HEK293 (cell line): ENCODE measurements around the gene HEATR3.

ENCODE experiments used
- EGR2 ChIP-seq: fragments of 450-650 bp; formaldehyde crosslinking; IDR thresholded peaks from 2 replicates; pipeline ENCODE4 v1.5.1; 2016; ENCODE audit warnings: low read depth, missing biosample characterization, missing genetic modification characterization
- HOXA7 ChIP-seq: sonication (generic); formaldehyde crosslinking; IDR thresholded peaks from 2 replicates; pipeline ENCODE4 v1.8.1; 2022; ENCODE audit warnings: missing genetic modification reagents, borderline replicate concordance
- KLF1 ChIP-seq: fragments of 450-650 bp; formaldehyde crosslinking; IDR thresholded peaks from 2 replicates; pipeline ENCODE4 v1.5.1; 2016; ENCODE audit warnings: missing biosample characterization, missing genetic modification characterization
- KLF7 ChIP-seq: fragments of 450-650 bp; formaldehyde crosslinking; IDR thresholded peaks from 2 replicates; pipeline ENCODE4 v1.5.1; 2016; ENCODE audit warnings: missing biosample characterization, missing genetic modification characterization, borderline replicate concordance
- KLF8 ChIP-seq: fragments of 450-650 bp; formaldehyde crosslinking; IDR thresholded peaks from 2 replicates; pipeline ENCODE4 v1.5.1; 2016; ENCODE audit warnings: missing biosample characterization, missing genetic modification characterization
- KLF9 ChIP-seq: fragments of 450-650 bp; formaldehyde crosslinking; IDR thresholded peaks from 2 replicates; pipeline ENCODE4 v1.5.1; 2016; ENCODE audit warnings: missing biosample characterization, missing genetic modification characterization, low read depth
- MZF1 ChIP-seq: fragments of 450-650 bp; formaldehyde crosslinking; IDR thresholded peaks from 2 replicates; pipeline ENCODE4 v1.5.1; 2017; ENCODE audit warnings: missing biosample characterization, missing genetic modification characterization, borderline replicate concordance
- PATZ1 ChIP-seq: fragments of 450-650 bp; formaldehyde crosslinking; IDR thresholded peaks from 2 replicates; pipeline ENCODE4 v1.5.1; 2016; ENCODE audit warnings: missing biosample characterization, missing genetic modification characterization
- PRDM10 ChIP-seq: fragments of 450-650 bp; formaldehyde crosslinking; IDR thresholded peaks from 2 replicates; pipeline ENCODE4 v1.5.1; 2016; ENCODE audit warnings: missing biosample characterization, missing genetic modification characterization
- SP3 ChIP-seq: fragments of 450-650 bp; formaldehyde crosslinking; IDR thresholded peaks from 2 replicates; pipeline ENCODE4 v1.5.1; 2016; ENCODE audit warnings: missing biosample characterization, missing genetic modification characterization
- WT1 ChIP-seq: fragments of 450-650 bp; formaldehyde crosslinking; IDR thresholded peaks from 2 replicates; pipeline ENCODE4 v1.5.1; 2016; ENCODE audit warnings: missing biosample characterization, missing genetic modification characterization
- ZBTB7A ChIP-seq: fragments of 450-650 bp; formaldehyde crosslinking; IDR thresholded peaks from 2 replicates; pipeline ENCODE4 v1.5.1; 2016; ENCODE audit warnings: low read depth, missing biosample characterization, missing genetic modification characterization
- ZFP37 ChIP-seq: fragments of 450-650 bp; formaldehyde crosslinking; IDR thresholded peaks from 2 replicates; pipeline ENCODE4 v1.5.1; 2016; ENCODE audit warnings: missing biosample characterization, missing genetic modification characterization
- ZNF155 ChIP-seq: fragments of 450-650 bp; formaldehyde crosslinking; IDR thresholded peaks from 2 replicates; pipeline ENCODE4 v1.5.1; 2016; ENCODE audit warnings: missing biosample characterization, missing genetic modification characterization
- ZNF169 ChIP-seq: fragments of 450-650 bp; formaldehyde crosslinking; IDR thresholded peaks from 2 replicates; pipeline ENCODE4 v1.5.1; 2016; ENCODE audit warnings: missing biosample characterization, missing genetic modification characterization
- ZNF211 ChIP-seq: fragments of 450-650 bp; formaldehyde crosslinking; IDR thresholded peaks from 2 replicates; pipeline ENCODE4 v1.5.1; 2016; ENCODE audit warnings: low read depth, missing biosample characterization, missing genetic modification characterization
- ZNF223 ChIP-seq: fragments of 450-650 bp; formaldehyde crosslinking; IDR thresholded peaks from 2 replicates; pipeline ENCODE4 v1.5.1; 2016; ENCODE audit warnings: missing biosample characterization, missing genetic modification characterization
- ZNF311 ChIP-seq: fragments of 450-650 bp; formaldehyde crosslinking; IDR thresholded peaks from 2 replicates; pipeline ENCODE4 v1.5.1; 2017; ENCODE audit warnings: missing biosample characterization, missing genetic modification characterization, borderline replicate concordance
- ZNF366 ChIP-seq: fragments of 450-650 bp; formaldehyde crosslinking; conservative IDR thresholded peaks from 2 replicates; pipeline ENCODE4 v1.5.1; 2016; ENCODE audit warnings: missing biosample characterization, missing genetic modification characterization
- ZNF426 ChIP-seq: fragments of 450-650 bp; formaldehyde crosslinking; IDR thresholded peaks from 2 replicates; pipeline ENCODE4 v1.5.1; 2017; ENCODE audit warnings: missing biosample characterization, missing genetic modification characterization, mild to moderate bottlenecking, inconsistent platforms, moderate library complexity
- ZNF580 ChIP-seq: fragments of 450-650 bp; formaldehyde crosslinking; IDR thresholded peaks from 2 replicates; pipeline ENCODE4 v1.5.1; 2016; ENCODE audit warnings: missing biosample characterization, missing genetic modification characterization
- ZNF610 ChIP-seq: fragments of 450-650 bp; formaldehyde crosslinking; IDR thresholded peaks from 2 replicates; pipeline ENCODE4 v1.5.1; 2016; ENCODE audit warnings: missing biosample characterization, missing genetic modification characterization, borderline replicate concordance
- ZNF843 ChIP-seq: fragments of 450-650 bp; formaldehyde crosslinking; IDR thresholded peaks from 2 replicates; pipeline ENCODE4 v1.5.1; 2016; ENCODE audit warnings: missing biosample characterization, missing genetic modification characterization
- ZSCAN16 ChIP-seq: fragments of 450-650 bp; formaldehyde crosslinking; IDR thresholded peaks from 2 replicates; pipeline ENCODE4 v1.5.1; 2016; ENCODE audit warnings: missing biosample characterization, missing genetic modification characterization
- ZSCAN18 ChIP-seq: fragments of 450-650 bp; formaldehyde crosslinking; IDR thresholded peaks from 2 replicates; pipeline ENCODE4 v1.5.1; 2016; ENCODE audit warnings: missing biosample characterization, missing genetic modification characterization
- ZSCAN4 ChIP-seq: fragments of 450-650 bp; formaldehyde crosslinking; IDR thresholded peaks from 2 replicates; pipeline ENCODE4 v1.5.1; 2017; ENCODE audit warnings: missing biosample characterization, missing genetic modification characterization
- TF ChIP-seq, protein P1 (sequence below): fragments of 450-650 bp; formaldehyde crosslinking; IDR thresholded peaks from 2 replicates; pipeline ENCODE4 v1.5.1; 2016; ENCODE audit warnings: missing biosample characterization, missing genetic modification characterization
- TF ChIP-seq, protein P2 (sequence below): fragments of 450-650 bp; formaldehyde crosslinking; IDR thresholded peaks from 2 replicates; pipeline ENCODE4 v1.5.1; 2016; ENCODE audit warnings: missing biosample characterization, missing genetic modification characterization

Gene HEATR3

DNA sequence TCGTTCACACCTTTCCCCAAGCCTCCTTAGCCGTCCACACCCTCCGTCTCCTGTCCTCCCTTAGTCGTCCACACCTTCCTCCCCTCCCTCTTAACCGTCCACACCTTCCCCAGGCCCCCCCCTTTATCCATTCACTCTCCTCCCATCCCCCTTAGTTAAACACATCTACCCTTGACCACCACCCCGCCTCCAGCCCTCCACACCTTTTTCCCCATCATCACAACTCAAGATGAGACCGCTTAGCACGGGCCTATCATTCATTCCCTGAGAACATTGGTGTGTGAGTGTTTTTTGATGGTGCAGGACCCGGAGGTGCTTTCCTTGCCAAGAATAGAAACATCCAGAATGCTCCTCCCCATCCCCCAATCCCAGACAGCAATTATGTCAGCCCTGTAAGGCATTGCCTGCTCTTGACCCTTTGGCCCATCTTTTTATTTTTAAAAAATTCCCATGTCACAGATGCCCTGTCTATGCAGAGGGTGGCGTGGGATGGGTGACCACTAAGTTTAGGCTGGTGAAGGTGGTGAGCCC is 88.7 kb downstream of the HEATR3 start (continued):
- peak; percentile 51 for TF ChIP-seq ZNF366 (tag by site-specific recombination)
- no peak for TF ChIP-seq ZBTB7A (tag by site-specific recombination)
- peak; percentile 58; the same call in 1 of the 2 replicates for TF ChIP-seq KLF9
- no peak for TF ChIP-seq ZNF426 (tag by site-specific recombination)
- no peak for TF ChIP-seq ZSCAN18 (tag by site-specific recombination)
- TF ChIP-seq KLF8 (tag by site-specific recombination) = peak; percentile 52; the same call in 1 of the 2 replicates
- TF ChIP-seq ZNF843 = no peak
- TF ChIP-seq ZNF580 (tag by site-specific recombination) = no peak
- TF ChIP-seq HOXA7 (CRISPR knock-in tag) = no peak
- TF ChIP-seq PRDM10 (tag by site-specific recombination) = peak; percentile 90
- TF ChIP-seq, protein P1, sequence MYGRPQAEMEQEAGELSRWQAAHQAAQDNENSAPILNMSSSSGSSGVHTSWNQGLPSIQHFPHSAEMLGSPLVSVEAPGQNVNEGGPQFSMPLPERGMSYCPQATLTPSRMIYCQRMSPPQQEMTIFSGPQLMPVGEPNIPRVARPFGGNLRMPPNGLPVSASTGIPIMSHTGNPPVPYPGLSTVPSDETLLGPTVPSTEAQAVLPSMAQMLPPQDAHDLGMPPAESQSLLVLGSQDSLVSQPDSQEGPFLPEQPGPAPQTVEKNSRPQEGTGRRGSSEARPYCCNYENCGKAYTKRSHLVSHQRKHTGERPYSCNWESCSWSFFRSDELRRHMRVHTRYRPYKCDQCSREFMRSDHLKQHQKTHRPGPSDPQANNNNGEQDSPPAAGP (tag by site-specific recombination) = peak; percentile 87
- 0 out of 2 replicates have a peak, but pooled peaks have one; percentile 18 for TF ChIP-seq KLF7
- peak; percentile 83 for TF ChIP-seq PATZ1 (tag by site-specific recombination)
- no peak for TF ChIP-seq ZNF223 (tag by site-specific recombination)
- peak; percentile 93 for TF ChIP-seq KLF1
- TF ChIP-seq WT1 (tag by site-specific recombination) = peak; percentile 44; the same call in 1 of the 2 replicates
- TF ChIP-seq, protein P2, sequence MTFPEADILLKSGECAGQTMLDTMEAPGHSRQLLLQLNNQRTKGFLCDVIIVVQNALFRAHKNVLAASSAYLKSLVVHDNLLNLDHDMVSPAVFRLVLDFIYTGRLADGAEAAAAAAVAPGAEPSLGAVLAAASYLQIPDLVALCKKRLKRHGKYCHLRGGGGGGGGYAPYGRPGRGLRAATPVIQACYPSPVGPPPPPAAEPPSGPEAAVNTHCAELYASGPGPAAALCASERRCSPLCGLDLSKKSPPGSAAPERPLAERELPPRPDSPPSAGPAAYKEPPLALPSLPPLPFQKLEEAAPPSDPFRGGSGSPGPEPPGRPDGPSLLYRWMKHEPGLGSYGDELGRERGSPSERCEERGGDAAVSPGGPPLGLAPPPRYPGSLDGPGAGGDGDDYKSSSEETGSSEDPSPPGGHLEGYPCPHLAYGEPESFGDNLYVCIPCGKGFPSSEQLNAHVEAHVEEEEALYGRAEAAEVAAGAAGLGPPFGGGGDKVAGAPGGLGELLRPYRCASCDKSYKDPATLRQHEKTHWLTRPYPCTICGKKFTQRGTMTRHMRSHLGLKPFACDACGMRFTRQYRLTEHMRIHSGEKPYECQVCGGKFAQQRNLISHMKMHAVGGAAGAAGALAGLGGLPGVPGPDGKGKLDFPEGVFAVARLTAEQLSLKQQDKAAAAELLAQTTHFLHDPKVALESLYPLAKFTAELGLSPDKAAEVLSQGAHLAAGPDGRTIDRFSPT (tag by site-specific recombination) = 0 out of 2 replicates have a peak, but pooled peaks have one; percentile 8
- TF ChIP-seq ZNF610 (tag by site-specific recombination) = no peak
- no peak for TF ChIP-seq ZSCAN4 (tag by site-specific recombination)
- TF ChIP-seq EGR2 (tag by site-specific recombination) = peak; percentile 4; the same call in 1 of the 2 replicates
- TF ChIP-seq SP3 (tag by site-specific recombination) = peak; percentile 72
- TF ChIP-seq ZSCAN16 (tag by site-specific recombination) = no peak
- TF ChIP-seq ZNF169 (tag by site-specific recombination) = no peak
- no peak for TF ChIP-seq ZNF311 (tag by site-specific recombination)
- no peak for TF ChIP-seq ZNF155 (tag by site-specific recombination)
- 0 out of 2 replicates have a peak, but pooled peaks have one; percentile 43 for TF ChIP-seq ZFP37
- TF ChIP-seq ZNF211 = no peak
- no peak; the same call in 1 of the 2 replicates for TF ChIP-seq MZF1 (tag by site-specific recombination)
